Measurements from ENCODE around the gene CGB3.

Gene CGB3

DNA sequence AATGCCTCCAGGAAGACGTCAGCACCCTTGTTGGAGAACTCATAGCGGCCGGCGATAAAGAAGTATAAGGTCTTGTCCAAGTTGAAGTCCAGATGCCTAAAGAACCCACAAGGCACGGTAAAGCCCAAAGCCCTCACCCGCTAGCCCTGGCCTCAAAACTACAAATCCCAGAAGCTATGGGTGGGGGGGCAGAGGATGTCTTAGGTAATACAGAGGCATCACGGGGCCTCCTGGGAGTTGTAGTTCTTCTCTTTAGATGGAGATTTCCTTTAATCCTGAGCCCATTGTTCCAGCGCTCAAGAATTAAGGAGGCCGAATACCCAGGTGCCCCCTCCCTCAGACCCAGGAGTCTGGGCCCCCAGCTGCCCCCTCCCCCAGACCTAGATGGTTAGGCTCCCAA is 41.9 kb downstream of the CGB3 start:
- TF ChIP-seq, protein P1, sequence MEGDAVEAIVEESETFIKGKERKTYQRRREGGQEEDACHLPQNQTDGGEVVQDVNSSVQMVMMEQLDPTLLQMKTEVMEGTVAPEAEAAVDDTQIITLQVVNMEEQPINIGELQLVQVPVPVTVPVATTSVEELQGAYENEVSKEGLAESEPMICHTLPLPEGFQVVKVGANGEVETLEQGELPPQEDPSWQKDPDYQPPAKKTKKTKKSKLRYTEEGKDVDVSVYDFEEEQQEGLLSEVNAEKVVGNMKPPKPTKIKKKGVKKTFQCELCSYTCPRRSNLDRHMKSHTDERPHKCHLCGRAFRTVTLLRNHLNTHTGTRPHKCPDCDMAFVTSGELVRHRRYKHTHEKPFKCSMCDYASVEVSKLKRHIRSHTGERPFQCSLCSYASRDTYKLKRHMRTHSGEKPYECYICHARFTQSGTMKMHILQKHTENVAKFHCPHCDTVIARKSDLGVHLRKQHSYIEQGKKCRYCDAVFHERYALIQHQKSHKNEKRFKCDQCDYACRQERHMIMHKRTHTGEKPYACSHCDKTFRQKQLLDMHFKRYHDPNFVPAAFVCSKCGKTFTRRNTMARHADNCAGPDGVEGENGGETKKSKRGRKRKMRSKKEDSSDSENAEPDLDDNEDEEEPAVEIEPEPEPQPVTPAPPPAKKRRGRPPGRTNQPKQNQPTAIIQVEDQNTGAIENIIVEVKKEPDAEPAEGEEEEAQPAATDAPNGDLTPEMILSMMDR (IDR thresholded peaks at IDR 0.05; ENCODE audit: control extremely low read depth, extremely low read depth, low read depth, missing control alignments) = no peak
- POLR2A ChIA-PET = interaction anchor here (0.8 kb wide), 1 partner anchor 110 kb away, joined by 3 read pairs; no protein-coding TSS in a partner anchor
- CTCF ChIA-PET = interaction anchor here (2.4 to 10.4 kb wide), 3 partner anchors 10 to 140 kb away, joined by 6 to 129 read pairs (median 47); partner anchors contain the start of genes GYS1 and RUVBL2
- DNase-seq (ENCODE audit: extremely low spot score) = no peak

DNA sequence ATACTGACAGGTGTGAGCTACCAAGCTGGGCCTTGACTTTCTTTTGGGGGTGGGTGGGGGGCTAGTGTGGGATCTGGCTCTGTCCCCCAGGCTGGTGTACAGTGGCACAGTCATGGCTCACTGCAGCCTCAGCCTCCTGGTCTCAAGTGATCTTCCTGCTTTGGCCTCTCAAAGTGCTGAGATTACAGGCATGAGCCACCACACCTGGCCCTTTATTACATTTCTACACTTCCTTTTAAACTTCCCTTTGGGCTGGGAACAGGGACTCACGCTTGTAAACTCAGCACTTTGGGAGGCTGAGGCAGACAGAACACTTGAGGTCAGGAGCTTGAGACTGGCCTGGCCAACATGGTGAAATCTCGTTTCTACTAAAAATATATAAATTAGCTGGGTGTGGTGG is 47.1 kb downstream of the CGB3 start:
- ChIA-PET POLR2A (interaction anchor here (0.8 to 2.6 kb wide), 2 partner anchors 10 to 13 kb away, joined by 3 to 28 read pairs; partner anchors contain the start of gene FTL), CTCF (interaction anchor here (1.2 to 10.4 kb wide), 5 partner anchors 10 to 189 kb away, joined by 6 to 129 read pairs (median 16); partner anchors contain the start of genes GYS1 and RUVBL2)
- TF ChIP-seq, protein P1 (IDR thresholded peaks at IDR 0.05; ENCODE audit: control extremely low read depth, extremely low read depth, low read depth, missing control alignments) = no peak
- DNase-seq (ENCODE audit: extremely low spot score) = no peak

DNA sequence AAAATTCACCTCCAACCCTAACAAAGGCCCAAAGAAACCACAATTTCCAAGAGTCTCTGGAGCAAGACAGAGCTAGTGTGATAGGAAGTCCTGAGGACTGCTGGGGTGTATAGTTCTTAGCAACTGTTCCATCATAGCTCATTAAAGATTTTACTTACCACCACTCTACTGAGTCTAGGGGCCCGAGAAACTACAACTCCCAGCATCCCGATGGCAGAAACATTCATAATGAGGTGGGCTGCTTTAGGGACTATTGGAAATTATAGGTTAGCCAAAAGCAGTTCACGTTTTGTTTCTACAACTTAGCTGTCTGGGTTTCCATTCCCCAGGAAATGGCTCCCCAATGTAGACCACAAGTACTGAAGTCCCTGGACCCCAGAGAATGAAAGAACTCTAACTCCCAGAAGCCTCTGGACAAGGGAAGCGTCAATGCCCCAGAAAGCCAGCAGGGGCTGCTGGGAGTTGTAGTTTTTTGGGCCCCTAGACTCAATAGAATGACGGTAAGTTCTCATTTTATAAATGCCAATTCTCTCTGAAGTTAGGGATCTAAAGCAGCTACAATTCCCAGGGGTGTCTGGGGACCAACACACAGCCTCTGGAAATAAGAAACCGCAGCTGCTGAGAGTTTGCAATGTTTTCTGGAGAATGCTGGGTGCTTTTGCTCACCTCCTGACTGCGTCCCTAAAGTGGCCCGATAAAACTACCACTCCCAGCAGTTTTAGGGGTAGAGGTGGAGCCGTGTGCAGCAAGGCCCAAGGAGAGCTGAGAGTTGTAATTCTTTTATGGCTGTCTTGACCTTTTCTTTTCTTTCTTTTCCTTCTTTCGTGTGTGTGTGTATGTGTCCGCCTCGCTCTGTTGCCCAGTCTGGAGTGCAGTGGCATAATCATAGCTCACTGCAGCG is 47.9 kb downstream of the CGB3 start:
- CTCF ChIA-PET = interaction anchor here (1.2 to 10.4 kb wide), 5 partner anchors 9 to 188 kb away, joined by 3 to 129 read pairs (median 16); partner anchors contain the start of genes GYS1 and RUVBL2
- POLR2A ChIA-PET = interaction anchor here (0.5 to 2.6 kb wide), 3 partner anchors 10 to 85 kb away, joined by 3 to 28 read pairs (median 4); partner anchors contain the start of gene FTL
- DNase-seq (ENCODE audit: extremely low spot score) = no peak
- TF ChIP-seq, protein P1 (IDR thresholded peaks at IDR 0.05; ENCODE audit: control extremely low read depth, extremely low read depth, low read depth, missing control alignments) = no peak
